Stimulated activated naive CD4-positive, alpha-beta T cell treated with Interleukin-2 at 50 U/mL for 16 hours (primary cell): ENCODE measurements around the gene PCNX3.
"Not testable (repeated sequence)": the region's sequence is repeated elsewhere in the genome, so short reads cannot be mapped to it uniquely, and the experiment has no call there.

Source experiments
- DNase-seq: peaks from one replicate; lab custom pipeline; 2025; lab: John Stamatoyannopoulos, UW

PCNX3 gene

DNA sequence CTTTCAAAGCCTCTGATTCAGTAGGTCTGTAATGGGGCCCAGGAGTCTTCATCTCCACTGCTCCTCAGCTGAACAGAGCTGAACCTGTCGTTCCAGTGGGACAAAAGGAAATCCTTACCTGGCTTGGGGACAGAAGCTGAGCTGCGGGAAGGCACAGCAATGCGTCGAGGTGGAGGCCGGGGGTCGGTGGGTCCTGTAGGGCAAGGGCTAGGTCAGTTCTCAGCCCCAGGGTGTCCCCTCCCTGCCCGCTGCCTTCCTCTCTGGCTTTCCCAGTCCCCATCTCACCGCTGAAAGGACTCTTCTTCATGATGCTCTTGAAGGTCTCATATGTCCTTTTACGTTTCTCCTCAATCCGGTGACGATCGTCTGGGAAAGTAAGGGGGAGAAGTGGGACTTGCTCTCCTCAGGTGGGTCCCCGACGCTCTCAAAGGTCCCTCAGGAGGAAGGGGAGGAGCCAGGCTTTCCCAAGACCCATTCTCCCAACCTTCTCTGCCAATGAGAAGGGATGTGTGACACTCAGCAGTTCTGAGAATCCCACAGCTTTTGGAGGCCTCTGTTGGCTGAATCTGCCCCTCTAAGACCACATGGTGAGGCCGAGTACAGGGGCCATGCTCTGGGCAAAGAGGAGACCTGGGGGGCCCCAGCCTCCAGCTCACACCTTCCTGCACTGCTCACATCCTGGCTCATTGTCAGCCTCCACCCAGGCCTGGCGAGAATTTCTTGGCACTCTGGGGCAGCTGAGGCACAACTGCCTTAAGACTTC lies 40.2 kb downstream of the PCNX3 start:
- no peak for DNase-seq

DNA sequence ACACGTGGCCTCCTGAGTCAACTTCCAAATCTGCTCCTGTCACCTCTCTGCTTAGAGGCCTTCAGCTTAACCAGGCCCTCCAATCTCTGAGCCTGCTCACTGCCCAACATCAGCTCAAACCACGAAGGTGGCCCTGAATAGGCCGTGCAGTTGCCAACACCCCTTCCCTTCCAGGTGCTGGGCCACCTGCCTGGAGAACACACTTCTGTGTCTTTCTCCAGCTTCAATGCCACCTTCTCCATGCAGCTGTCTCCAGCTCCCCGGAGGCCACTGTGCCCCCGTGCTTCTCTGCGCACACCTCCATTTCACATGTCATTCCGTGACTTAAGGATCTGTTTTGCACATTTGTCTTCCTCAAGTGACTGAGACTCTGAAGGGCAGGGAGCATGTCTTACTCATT lies 41.9 kb downstream of the PCNX3 start:
- no peak for DNase-seq

DNA sequence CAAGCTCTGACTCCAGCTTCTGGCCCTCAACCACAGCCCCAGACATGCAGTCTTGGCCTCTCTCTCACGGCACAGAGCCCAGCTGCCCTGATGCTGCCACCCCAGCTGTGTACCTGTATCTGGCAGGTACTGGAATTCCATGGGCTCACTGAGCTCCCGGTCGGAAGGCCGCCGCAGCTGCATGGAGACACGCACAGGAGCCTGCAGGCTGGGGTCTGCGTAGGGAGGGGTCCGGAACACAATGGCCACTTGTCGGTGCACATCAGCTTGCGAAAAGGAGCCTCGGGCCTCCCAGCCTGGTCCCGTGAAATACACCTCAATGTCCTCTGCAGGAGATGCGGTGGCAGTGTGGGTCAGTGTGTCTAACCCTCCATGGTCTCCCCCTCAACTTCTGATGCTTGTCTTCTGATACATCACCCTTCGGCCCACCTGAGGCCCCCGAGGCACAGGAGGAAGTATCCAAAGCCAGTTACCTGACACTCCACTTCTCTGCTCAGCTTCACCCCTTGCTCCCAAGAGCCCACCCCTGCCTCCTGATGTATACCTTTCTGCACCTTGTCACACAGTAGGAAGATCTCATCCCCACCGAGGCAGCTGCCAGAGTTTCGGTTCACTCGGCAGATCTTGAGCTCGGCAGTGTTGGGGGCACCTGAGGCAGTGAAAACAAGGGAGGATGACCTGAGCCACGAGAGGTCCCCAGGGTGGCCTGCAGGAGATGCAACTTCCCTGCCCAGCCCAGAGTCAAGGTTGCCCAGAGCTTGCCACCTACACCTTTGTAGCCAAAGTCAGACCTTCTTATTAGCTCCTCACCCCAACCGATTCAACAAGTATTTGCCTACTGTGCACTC lies 42.8 kb downstream of the PCNX3 start:
- DNase-seq, result no peak

DNA sequence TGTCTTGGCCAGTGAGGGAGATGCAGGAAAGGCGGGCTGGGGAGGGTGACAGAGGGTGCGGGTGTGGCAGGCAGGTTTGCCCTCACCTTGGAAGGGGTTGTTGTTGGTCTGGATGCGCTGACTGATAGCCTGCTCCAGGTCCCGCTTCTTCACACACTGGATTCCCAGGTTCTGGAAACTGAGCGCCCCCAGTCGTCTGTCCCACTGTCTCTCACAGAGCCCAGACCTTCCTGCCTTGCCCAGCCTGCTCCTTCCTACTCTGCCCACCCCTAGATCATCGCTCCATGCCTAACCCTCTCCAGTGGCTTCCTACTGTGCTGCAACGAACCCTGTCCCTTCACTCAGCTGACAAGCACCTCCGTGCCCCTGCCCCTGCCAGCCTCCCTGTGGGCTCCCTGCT lies 44.5 kb downstream of the PCNX3 start:
- no peak for DNase-seq

DNA sequence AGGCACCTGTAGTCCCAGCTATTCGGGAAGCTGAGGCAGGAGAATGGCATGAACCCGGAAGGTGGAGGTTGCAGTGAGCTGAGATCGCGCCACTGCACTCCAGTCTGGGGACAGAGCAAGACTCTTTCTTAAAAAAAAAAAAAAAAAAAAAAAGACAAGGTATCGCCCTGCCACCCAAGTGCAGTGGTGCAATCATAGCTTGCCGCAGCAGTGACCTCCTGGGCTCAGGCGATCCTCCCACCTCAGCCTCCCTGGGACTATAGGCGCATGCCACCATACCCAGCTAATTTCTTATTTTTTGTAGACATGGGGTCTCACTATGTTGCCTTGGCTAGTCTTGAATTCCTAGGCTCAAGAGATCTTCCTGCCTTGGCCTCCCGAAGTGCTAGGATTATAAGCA lies 45.3 kb downstream of the PCNX3 start:
- DNase-seq, result not testable (repeated sequence)

DNA sequence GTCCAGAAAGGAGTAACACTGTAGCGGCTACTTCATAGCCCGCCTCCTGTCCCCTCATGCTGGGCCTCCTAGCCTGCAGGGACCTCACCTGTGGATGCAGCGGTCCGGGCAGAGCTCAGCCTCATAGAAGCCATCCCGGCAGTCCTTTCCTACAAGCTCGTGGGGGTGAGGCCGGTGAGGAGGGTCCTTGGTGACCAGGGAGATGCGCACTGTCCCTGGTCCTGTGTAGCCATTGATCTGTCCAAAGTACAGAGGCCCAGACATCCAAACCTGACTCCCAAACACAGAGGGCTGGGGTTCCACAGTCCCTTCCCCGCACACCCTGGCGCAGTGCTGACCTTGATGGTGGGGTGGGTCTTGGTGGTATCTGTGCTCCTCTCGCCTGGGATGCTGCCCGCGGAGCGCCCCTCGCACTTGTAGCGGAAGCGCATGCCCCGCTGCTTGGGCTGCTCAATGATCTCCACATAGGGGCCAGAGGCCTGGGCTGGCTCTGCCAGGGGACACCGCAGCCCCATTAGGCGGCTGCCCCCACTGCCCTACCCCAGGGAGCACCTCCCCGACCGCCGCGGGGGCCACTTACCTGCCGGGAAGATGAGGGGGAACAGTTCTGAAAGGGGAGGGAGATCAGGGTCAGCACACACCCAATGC lies 46.1 kb downstream of the PCNX3 start:
- no peak for DNase-seq

DNA sequence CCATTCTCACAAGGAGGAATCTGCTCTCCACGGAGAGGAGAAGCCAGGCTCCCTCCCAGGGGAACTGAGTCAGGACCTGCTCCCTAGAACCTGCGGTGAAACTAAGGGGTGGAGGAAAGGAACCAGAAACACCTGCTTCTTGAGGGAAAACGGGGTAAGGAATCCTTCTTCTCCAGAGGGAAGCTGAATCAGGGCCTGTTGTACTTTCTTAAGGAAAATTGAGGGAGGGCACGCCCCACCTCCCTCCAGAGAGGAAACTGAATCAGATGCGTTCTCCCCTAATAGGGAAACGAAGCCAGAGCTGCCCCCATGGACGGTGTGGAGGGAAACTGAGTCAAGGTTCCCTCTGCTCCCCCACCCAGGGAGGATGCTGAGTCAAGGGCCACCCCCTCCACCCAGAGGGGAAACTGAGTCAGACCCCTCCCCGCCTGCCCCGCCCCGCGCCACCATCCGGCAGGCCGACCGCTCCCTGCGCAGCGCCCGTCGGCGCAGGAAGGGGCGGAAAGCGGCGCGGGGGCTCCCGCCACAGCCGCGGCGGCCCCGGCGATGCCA lies 46.7 kb downstream of the PCNX3 start:
- no peak for DNase-seq

DNA sequence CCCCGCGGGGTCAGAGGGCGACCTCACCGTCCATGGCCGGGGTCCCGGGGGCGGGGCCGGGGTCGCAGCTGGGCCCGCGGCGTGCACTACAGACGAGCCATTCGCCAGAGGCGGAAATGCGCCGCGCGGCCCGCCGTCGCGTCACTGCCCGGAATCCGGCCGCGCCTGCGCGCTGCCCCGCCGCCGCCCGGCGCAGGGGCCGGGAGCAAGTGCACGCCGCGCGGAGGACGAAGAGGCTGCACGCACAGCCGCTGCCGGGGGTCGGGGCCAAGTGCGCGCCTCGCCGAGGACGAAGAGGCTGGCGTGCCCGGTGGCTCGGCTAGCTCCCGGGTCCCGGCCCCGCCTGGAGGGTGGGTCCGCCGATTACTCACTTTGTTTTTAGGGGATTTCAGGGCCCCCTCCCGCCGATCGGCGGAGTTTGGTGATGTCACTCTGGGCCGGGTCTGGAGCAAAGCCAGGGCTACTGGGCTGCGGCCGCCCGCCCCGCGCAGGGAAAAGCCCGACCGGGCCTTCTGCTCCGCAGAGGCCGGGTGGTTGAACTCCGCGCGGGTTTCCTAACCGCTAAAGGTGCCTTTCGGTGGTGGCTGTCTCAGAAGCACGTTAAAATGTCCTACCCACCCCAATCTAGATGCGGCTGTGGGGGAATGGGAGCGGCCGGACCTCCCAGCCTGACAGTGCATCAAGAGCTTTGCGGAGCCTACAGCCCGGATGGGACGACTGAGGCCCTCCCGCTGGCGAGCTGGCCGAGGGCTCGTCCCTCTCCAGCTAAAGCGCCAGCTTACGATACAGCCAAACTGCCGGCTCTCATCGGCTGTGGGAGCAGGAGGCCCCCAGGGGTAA lies 47.4 kb downstream of the PCNX3 start, which contains the start of gene RELA:
Gene RELA, minus strand, starts transcription at position 118 of the 840 bp plus-strand sequence. Its CDS starts 84 bp downstream, at position 34.
- peak; percentile 90 for DNase-seq

DNA sequence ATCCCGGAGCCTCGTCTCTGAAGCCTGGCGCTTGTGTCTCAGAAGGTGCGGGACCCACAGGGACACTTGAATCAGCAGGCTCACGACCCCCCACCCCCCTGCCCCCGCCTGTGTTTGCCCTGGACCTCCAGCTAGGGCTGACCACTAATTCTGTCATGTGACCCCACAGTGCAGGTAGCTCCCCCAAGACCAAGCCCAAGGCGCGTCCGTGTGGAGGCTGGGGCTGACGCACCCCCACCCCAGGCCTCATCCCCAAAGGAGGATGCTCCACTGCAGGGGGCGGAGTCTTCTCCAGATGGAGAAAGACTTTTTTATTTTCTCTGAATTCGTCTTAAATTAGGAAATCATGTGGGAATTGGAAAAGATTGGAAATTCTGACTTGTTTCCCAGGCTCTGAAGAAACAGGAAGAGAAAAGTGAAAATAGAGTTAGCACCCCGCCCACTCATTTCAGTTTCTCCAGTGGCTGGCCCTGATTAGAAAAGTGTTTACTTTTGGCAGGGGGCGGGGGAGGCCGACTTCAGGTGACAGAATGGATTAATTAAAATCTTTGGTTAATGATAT lies 48.1 kb downstream of the PCNX3 start:
- DNase-seq, result peak; percentile 56

DNA sequence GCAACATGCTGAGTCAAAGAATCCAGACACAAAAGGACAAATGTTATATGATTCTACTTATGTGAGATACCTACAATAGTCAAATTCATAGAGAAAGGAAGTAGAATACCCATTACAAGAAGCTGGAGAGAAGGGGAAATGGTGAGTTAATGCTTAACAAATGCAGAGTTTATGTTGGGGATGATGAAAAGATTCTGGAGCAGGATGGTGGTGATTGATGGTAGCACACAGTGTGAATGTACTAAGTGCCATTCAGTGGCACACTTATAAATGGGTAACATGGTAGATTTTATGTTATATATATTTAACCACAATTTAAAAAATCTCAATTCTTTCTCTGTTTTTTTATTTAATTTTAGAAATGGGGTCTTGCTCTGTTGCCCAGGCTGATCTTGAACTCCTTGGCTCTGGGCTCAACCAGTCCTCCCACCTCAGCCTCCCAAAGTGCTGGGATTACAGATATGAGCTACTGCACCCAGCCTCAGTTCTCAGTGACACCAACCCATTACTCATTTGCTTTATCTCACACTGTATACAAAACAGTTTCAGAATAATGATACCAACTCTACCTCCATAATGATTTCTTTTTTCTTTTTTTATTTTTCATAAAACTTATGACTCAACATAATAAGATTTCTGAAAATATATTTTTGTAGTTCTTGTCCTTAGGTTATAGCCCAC lies 56.7 kb downstream of the PCNX3 start:
- DNase-seq, result no peak

DNA sequence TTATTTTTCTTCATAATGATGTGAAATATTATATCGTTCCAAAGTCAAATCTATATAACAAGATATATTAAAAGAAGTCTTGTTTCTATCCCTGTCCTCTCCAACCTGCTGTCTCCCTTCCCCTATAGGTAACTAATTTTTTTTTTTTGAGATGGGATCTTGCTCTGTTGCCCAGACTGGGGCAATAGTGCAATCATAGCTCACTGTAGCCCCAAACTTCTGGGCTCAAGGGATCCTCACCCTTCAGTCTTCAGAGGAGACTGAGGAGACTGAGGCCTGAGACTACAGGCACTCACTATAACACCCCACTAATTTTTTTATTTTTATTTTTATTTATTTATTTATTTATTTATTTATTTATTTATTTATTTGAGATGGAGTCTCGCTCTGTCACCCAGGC lies 57.4 kb downstream of the PCNX3 start:
- no peak for DNase-seq

DNA sequence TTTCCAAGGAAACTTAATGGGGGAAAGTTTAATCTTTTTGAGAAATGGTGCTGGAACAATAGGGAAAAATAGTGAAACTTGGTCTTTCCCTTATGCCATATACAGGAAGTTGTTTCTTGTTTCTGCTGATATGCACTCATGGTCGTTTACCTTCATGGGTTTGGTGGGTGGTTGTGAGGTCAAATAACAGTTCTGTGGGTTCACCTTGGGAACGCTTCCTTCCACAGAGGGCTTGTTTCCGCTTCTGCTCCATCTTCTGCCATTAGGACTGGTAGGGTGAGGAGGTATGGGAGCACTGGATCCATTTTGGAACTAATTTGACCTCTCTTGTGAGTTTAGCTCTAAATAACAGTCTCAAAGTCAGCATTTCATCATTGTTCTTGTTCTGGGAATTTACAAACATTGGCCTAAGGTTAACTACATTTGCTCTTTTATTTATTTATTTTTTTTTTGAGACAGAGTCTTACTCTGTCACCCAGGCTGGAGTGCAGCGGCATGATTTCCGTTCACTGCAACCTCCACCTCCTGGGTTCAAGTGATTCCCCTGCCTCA lies 64.7 kb downstream of the PCNX3 start:
- no peak for DNase-seq

DNA sequence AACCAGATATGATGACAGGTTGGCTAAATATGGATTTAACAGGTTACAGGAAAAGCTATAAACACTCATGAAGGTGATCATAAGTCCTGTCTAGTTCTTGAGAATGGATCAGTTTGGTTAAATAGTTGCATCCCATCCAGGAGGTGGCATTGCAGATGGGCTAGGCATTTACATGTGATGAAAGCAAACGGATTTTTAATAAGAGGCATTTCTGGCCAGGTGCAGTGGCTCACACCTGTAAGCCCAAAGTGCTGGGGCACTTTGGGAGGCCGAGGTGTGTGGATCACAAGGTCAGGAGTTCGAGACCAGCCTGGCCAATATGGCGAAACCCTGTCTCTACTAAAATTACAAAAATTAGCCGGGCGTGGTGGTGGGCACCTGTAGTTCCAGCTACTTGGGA lies 67.9 kb downstream of the PCNX3 start:
- DNase-seq, result not testable (repeated sequence)

DNA sequence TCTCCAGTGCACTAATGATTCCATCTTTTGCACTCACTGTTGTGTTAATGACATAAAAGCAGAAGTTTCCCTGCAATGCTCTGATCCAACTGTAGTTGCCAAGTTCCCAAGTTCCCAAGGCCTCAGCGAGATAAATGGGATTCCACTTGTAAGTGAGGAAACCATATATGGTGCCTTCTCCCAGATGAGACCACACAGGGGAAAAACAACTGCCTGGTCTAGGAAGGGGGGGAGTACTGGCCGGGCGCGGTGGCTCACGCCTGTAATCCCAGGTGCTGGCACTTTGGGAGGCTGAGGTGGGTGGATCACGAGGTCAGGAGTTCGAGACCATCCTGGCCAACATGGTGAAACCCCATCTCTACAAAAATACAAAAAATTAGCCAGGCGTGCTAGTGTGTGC lies 70.4 kb downstream of the PCNX3 start:
- DNase-seq, result no peak
